ENCODE data around the gene HPS5.

HPS5 gene

DNA sequence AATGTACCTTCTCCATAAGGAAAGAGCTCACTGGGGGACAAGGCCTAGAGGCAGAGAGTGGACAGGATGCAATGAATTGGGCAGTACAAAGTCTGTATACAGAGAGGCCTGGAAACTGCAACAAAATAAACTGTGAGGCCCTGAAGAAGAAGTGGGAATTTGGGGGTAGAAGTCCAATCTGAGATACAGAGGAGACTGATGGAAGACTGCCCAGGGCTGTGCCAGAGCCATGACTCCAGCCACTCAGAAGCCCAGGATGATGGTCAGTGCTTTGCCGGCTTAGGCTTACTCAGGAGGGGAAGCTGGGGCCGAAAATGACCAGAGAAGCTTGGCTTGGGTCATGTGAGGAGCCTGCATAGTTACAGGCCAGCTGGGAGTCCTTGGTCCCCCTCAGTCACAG lies 91.1 kb downstream of the HPS5 start:
- FAIRE-seq: no peak

DNA sequence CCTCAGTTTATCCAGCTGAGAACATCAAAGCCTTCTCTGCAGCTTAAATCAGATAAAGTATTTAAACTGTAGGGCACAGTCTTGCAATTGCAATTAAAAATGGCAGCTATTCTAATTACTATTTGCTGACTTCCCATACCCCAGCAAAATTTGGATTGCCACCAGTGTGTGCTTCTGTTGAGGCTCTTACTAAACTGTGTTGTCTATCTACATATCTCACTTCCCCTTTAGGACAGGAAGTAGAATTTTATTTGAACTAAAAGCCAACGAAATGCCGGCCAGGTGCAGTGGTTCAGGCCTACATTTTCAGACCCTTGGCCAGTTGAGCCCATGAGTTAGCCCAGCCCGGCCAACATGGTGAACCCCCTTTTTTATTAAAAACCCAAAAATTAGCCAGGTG lies 92.4 kb downstream of the HPS5 start:
- no peak for FAIRE-seq

All from A204.1 (cell line).